Measurements from ENCODE around the gene SH3RF2. TPM values are rescaled to one million over a fixed set of nuclear protein-coding genes. Genes with fewer than 3 reads are reported as not detected.
A peak's percentile ranks its signal among the peaks of the same experiment; 100 is the strongest.
"Not testable (repeated sequence)": the region's sequence is repeated elsewhere in the genome, so short reads cannot be mapped to it uniquely, and the experiment has no call there.

Gene SH3RF2
- polyA plus RNA-seq, 4 donors: 1.8 to 6.1 (median 4.7) TPM

- no peak for DNase-seq (ENCODE audit: low read depth in 4 of 4, low spot score in 3 of 4)
Observed at GRCh38 chr5:145976431-145977155, 40.2 kb downstream of the SH3RF2 start.

GRCh38 chr5:145978171-145978570 is 41.8 kb downstream of the SH3RF2 start:
- no peak for DNase-seq (ENCODE audit: low read depth in 4 of 4, low spot score in 3 of 4)

GRCh38 chr5:145978708-145979107 is 42.3 kb downstream of the SH3RF2 start:
- DNase-seq (ENCODE audit: low read depth in 4 of 4, low spot score in 3 of 4): no peak

GRCh38 chr5:145979270-145980223 is 43.2 kb downstream of the SH3RF2 start:
- DNase-seq (ENCODE audit: low read depth in 4 of 4, low spot score in 3 of 4): no peak

- DNase-seq (ENCODE audit: low read depth in 4 of 4, low spot score in 3 of 4): no peak
Observed at GRCh38 chr5:145980259-145980658, 43.9 kb downstream of the SH3RF2 start.

- no peak for DNase-seq (ENCODE audit: low read depth in 4 of 4, low spot score in 3 of 4)
Observed at GRCh38 chr5:145980718-145981117, 44.3 kb downstream of the SH3RF2 start.

- DNase-seq (ENCODE audit: low read depth in 4 of 4, low spot score in 3 of 4): peak in 3 of 4 donors; percentile 26 to 35 (median 27)
Observed at GRCh38 chr5:145981589-145982571, 45.5 kb downstream of the SH3RF2 start.

GRCh38 chr5:145982572-145983318 is 46.4 kb downstream of the SH3RF2 start:
- DNase-seq (ENCODE audit: low read depth in 4 of 4, low spot score in 3 of 4): no peak

- DNase-seq (ENCODE audit: low read depth in 4 of 4, low spot score in 3 of 4): no peak
Observed at GRCh38 chr5:145983446-145983845, 47.1 kb downstream of the SH3RF2 start.

- no peak for DNase-seq (ENCODE audit: low read depth in 4 of 4, low spot score in 3 of 4)
Observed at GRCh38 chr5:145984072-145984471, 47.7 kb downstream of the SH3RF2 start.

- DNase-seq (ENCODE audit: low read depth in 4 of 4, low spot score in 3 of 4): no peak
Observed at GRCh38 chr5:145987856-145988255, 51.5 kb downstream of the SH3RF2 start.

- DNase-seq (ENCODE audit: low read depth in 4 of 4, low spot score in 3 of 4): no peak
Observed at GRCh38 chr5:145988993-145989392, 52.6 kb downstream of the SH3RF2 start.

GRCh38 chr5:145989428-145989827 is 53.0 kb downstream of the SH3RF2 start:
- DNase-seq (ENCODE audit: low read depth in 4 of 4, low spot score in 3 of 4): no peak

- DNase-seq (ENCODE audit: low read depth in 4 of 4, low spot score in 3 of 4): no peak
Observed at GRCh38 chr5:145990170-145990569, 53.8 kb downstream of the SH3RF2 start.

GRCh38 chr5:145991044-145991575 is 54.7 kb downstream of the SH3RF2 start:
- no peak for DNase-seq (ENCODE audit: low read depth in 4 of 4, low spot score in 3 of 4)

GRCh38 chr5:145993538-145993937 is 57.2 kb downstream of the SH3RF2 start:
- DNase-seq (ENCODE audit: low read depth in 4 of 4, low spot score in 3 of 4): not testable (repeated sequence)

- DNase-seq (ENCODE audit: low read depth in 4 of 4, low spot score in 3 of 4): no peak
Observed at GRCh38 chr5:145996135-145996534, 59.8 kb downstream of the SH3RF2 start.

GRCh38 chr5:145999208-145999607 is 62.8 kb downstream of the SH3RF2 start:
- no peak for DNase-seq (ENCODE audit: low read depth in 4 of 4, low spot score in 3 of 4)

GRCh38 chr5:146000072-146000471 is 63.7 kb downstream of the SH3RF2 start:
- no peak for DNase-seq (ENCODE audit: low read depth in 4 of 4, low spot score in 3 of 4)

Measured in left renal pelvis (tissue), 4 donors.